C4-2B (cell line): ENCODE data around the gene PRKAG2.

Experiments
- CTCF ChIP-seq: fragments of 450-650 bp; conservative IDR thresholded peaks from 2 replicates; pipeline ENCODE4 v1.5.1; 2017; ENCODE audit warnings: mild to moderate bottlenecking
- ZFX ChIP-seq: fragments of 450-650 bp; IDR thresholded peaks from 2 replicates; pipeline ENCODE4 v1.6.1; 2017

GRCh38 chr7:151699147-151699927 is 177.6 kb downstream of the PRKAG2 start:
- TF ChIP-seq CTCF (no peak), ZFX (no peak)
